Measurements from ENCODE around the gene HMGN3.

The HMGN3 gene

DNA sequence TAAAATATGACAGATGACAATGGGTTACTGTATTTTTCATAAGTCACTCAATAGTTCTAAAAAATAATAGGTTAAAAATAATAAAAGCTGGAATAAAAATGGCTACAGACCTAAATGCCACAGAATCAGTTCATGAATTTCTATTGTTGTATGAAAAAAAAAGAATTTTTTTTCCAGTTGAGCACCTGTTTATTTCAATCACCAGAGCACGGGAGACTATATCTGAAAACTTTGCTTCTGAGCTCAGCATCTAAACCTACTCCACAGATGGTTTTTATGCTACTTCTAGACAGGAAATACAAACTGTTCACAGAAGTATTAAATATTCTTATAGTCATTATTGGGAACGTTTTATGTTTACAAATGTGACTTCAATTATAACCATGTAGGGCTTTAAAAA lies 50.4 kb downstream of the HMGN3 start:
- DNase-seq = no peak

DNA sequence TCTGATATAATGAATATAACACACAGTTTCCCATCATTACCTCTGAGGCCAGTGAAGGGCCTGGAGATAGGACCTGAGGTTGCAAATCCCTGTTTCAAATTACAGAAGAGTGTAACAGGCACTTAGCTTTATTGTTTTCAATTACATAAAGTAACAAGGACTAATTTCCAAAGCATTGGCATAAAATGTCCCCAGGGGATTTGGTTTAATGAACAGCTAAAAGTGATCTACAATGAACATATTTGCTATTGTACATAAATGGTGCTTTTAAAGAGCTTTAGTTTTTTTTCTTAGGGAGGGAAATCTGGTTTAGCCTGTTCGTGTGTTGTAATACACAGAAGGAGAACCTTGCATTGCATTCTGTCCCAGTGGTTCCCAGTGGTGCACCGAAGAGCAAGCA lies 54.4 kb downstream of the HMGN3 start:
- no peak for DNase-seq

DNA sequence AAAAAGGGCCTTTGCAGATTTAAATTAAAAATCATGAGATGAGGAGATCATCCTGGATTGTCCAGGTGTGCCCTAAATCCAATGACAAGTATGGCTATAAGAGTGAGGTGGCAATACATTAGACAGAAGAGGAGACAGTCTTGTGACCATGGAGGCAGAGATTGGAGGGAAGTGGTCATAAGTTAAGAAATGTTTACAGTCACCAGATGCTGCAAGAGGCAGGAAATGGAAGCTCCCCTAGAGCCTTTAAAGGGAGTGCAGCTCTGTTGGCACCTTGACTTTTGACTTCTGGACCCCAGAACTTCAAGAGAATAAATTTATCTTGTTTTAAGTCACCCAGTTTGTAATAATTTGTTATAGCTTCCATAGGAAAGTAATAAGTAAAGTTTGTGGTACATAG lies 61.1 kb downstream of the HMGN3 start:
- no peak for DNase-seq

DNA sequence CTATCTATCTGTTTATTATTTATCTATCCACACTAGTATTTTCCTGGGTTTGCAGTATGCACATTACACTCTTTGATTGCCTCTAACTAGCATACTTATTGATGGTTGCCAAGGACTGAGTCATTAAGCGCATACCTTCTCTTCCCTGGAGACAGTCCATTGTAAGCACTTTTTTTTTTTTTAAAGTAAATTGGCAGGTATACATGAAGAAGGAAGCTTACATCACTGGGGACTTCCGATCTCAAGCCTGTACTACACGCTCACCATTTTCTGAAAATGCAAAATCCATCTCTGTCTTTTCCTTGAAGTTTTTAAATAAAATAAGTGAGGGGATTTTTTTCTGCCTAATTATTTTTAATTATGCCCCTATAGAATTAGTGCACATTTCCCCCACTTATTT lies 63.5 kb downstream of the HMGN3 start:
- DNase-seq = no peak

DNA sequence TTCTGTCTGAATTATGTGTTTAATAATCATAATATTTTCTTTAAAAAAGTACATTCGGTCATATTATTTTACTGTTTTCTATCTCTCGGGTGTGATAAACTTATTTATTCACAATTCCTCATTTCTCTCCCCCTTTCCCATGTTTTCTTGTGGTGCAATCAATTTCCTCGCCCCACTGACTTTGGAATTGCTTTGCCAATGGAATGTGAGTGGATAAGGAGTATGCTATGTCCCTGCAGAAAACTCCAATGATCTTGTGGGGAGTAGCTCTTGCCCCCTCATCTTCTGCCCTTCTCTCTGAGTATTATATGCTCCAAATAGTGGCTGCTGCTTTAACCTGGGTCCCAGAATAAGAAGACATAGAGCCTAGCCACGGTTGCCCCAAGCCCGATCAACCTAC lies 64.1 kb downstream of the HMGN3 start:
- no peak for DNase-seq

DNA sequence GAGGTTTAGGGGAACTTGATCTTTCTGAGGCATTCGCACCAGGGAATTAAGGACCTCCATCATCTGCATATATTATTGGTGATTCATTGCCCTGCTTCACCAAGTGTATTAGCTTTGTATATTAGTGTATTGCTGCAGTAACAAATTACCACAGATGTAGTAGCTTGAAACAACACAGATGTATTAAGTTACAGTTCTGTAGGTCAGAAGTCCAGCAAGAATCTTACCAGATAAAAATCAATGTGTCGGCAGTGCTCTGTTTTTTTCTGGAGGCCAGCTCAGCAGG lies 65.8 kb downstream of the HMGN3 start:
- DNase-seq = no peak

DNA sequence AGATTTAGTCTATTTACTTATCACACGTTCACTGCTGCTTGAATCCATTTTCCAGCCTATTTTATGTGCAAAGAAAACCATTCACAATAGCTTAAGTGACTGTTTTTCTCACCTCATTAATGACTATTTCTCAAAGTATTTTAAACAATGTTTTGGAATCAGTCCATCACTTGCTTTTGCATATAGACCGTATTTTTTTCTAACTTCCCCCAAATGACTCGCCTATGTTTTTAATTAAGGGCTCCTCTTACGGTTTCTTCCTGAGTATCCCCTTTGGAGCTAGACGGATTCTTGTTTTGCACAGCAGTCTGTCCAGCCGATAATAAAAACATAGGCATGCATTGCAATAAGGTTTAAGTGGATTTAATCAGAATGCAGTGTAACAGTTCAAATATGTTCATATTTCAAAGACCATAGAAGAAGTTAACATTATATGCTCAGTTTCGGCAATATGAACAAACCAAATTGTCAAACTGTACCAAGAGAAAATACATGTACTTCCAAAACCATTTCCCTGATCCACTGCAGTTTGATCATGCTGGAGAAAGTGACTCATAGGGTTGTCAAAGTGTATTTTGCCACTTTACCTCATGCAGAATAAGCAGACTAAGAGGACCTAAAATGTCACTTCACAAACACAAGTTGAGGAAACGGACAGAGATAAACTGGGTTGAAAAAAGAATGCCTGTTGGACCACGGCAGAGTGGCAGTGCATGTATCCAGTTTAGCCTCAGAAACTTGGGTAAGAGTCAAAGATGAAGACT lies 66.4 kb downstream of the HMGN3 start:
- DNase-seq = no peak

DNA sequence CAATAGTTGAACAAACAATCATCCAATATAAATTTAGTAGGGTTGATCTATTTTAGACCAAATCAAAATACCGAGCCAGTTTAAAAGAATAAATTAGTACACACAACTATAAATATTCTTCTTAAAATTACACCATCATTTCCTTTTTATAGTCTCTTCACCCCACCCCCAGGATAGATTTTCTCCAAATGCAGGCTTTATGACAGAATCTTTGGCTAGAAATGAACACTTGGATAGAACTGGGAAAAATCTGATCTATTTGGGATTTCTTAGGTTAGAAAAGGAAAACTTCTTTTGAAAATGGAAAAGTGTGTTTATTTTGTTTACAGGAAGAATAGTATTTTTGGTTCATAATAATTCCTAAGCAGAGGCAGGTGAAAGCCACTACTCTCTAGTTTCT lies 74.6 kb downstream of the HMGN3 start:
- no peak for DNase-seq

DNA sequence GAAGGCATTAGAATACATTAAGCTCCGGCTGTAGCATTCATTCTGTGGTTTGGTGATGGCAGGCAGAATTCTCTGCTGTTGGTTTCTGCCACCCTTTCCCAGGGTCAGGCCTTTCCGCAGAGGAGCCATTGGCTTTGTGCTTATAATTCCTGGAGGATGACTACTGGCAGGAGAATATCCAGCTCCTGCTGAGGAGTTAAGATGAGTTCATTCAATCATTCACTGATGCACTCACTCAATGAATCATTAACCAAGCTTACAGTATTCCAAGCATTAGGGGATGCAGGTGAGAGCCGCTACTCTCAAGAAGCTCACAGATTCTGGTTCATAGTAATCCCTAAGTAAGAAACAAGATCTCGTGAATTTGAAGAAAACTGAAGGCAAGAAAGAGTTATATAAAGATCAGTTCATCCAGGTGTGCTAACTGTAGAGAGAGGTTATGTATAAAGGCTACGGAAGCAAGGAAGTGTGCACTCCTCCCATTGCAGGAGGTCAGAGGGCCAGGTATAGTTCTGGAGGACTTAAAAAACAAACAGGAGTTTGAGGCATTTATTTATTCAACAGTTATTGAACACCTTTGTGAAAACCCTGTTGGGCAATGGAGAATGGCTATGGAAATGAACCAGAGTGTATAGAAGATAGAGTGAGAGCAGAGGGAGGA lies 75.5 kb downstream of the HMGN3 start:
- DNase-seq = no peak

DNA sequence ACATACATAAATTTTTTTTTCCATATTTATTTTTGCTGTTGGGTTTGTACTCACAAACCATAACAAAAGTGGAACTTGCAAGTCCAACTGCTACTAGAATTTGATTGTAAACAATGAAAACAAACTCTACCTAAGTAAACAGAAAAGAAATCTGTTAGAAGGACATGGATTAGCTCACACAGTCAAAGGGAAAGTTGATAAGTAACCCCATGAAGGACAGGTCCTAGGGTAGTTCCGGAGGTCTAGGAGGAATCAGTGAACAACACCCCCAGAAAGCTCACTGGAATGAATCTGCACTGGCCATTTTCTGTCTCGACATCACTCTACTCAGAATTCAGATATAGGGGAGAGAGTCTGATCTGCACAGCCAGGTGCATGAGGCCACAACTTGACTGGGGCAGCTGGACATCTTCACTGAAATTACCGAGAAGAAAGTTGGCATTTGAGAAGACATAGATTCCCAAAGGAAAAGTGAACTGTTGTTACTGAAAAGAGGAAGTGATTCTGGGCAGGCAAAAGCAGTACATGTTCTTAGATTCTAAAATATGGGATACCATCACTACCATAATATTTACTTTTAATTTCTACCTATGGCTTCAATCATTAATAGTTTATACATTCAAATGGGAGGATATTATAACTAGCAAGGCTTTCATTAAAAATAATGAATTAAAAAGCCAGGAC lies 76.4 kb downstream of the HMGN3 start:
- DNase-seq = no peak

DNA sequence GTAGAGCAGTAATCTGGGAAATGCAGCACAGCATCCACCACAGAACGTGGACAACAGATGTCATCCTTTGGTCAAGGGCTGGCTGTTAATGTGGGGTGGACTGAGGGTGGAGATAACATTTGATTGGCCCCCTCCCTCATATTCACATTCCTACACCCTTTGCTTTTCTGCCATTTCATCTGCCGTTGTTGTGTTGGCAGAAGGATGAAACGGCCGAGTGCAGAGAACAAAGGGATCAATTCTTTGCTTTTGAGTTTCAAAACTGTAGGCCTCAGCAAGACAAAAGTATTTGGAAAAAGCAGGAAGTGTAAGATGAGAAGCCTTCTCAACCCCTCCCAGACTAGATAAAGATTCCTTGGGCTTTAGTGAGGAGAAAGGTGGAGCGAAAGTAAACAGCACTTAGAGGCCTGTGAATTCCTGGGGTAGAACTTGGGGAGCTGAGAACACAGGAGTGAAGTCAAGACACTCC lies 82.2 kb downstream of the HMGN3 start:
- DNase-seq = no peak
